ENCODE measurements around the gene TANC1. TPM values are rescaled to one million over a fixed set of nuclear protein-coding genes. Genes with fewer than 3 reads are reported as not detected.

TANC1 gene
- total and polyA plus RNA-seq, 7 experiments from 2014 or later, result 0.13 to 0.39 (median 0.22) TPM; not detected in 1

- no peaks in the 10 kb centered on the region for H3K27me3 ChIP-seq (ENCODE audit: control insufficient read depth in 2 of 2, insufficient read depth in 2 of 2, low read length in 2 of 2)
- H3K4me3 Mint-ChIP-seq, result no peak overlapping the region
- H3K27me3 Mint-ChIP-seq, result peaks cover 0 to 2% (median 0%) of the 10 kb centered on the region in 5 donors
- POLR2A ChIA-PET, result no interaction called here
- intact Hi-C loops (cut with micrococcal nuclease), result no loop called here
- H3K27ac Mint-ChIP-seq, result peak overlapping the region in 1 of 9 donors; percentile 70
- H3K4me1 ChIP-seq (ENCODE audit: control insufficient read depth in 2 of 2, insufficient read depth in 2 of 2, low read length in 2 of 2), result no peaks in the 10 kb centered on the region
- CTCF ChIA-PET, result no interaction called here
- no peak overlapping the region for H3K4me3 ChIP-seq (ENCODE audit: low read length)
- H3K36me3 ChIP-seq (ENCODE audit: control insufficient read depth in 2 of 3, insufficient read depth in 3 of 3, low read length in 3 of 3), result no peaks in the 10 kb centered on the region
- H3K27ac ChIP-seq (ENCODE audit: low read depth, low read length), result no peak overlapping the region
- no peaks in the 10 kb centered on the region for H3K9me3 ChIP-seq (ENCODE audit: control insufficient read depth in 2 of 3, low read length in 3 of 3)
- ATAC-seq (peak; percentile 38), DNase-seq (peak in 1 of 9 donors; percentile 13)
- H3K36me3 Mint-ChIP-seq, result no peaks in the 10 kb centered on the region
- H3K9me3 Mint-ChIP-seq, result no peaks in the 10 kb centered on the region
- peaks cover 0 to 13% (median 7%) of the 10 kb centered on the region in 7 donors for H3K4me1 Mint-ChIP-seq
Observed at GRCh38 chr2:159177957-159178356, 209.5 kb downstream of the TANC1 start.

GRCh38 chr2:159179096-159179495 lies 210.7 kb downstream of the TANC1 start:
- H3K4me3 ChIP-seq (ENCODE audit: low read length), result no peak overlapping the region
- H3K27ac ChIP-seq (ENCODE audit: low read depth, low read length), result no peak overlapping the region
- H3K27me3 ChIP-seq (ENCODE audit: control insufficient read depth in 2 of 2, insufficient read depth in 2 of 2, low read length in 2 of 2), result no peaks in the 10 kb centered on the region
- Mint-ChIP-seq H3K27me3 (peaks cover 0 to 2% (median 0%) of the 10 kb centered on the region in 5 donors), H3K9me3 (no peaks in the 10 kb centered on the region), H3K36me3 (no peaks in the 10 kb centered on the region), H3K27ac (no peak overlapping the region), H3K4me1 (peaks cover 0 to 13% (median 7%) of the 10 kb centered on the region in 7 donors), H3K4me3 (no peak overlapping the region)
- no peaks in the 10 kb centered on the region for H3K4me1 ChIP-seq (ENCODE audit: control insufficient read depth in 2 of 2, insufficient read depth in 2 of 2, low read length in 2 of 2)
- H3K9me3 ChIP-seq (ENCODE audit: control insufficient read depth in 2 of 3, low read length in 3 of 3), result no peaks in the 10 kb centered on the region
- POLR2A ChIA-PET, result no interaction called here
- intact Hi-C loops (cut with micrococcal nuclease), result no loop called here
- ATAC-seq (no peak), DNase-seq (no peak)
- CTCF ChIA-PET, result interaction anchor here (1.8 kb wide), 1 partner anchor 60 kb away, joined by 4 read pairs; no protein-coding TSS in a partner anchor
- no peaks in the 10 kb centered on the region for H3K36me3 ChIP-seq (ENCODE audit: control insufficient read depth in 2 of 3, insufficient read depth in 3 of 3, low read length in 3 of 3)

- POLR2A ChIA-PET, result no interaction called here
- H3K4me1 ChIP-seq (ENCODE audit: control insufficient read depth in 2 of 2, insufficient read depth in 2 of 2, low read length in 2 of 2), result no peaks in the 10 kb centered on the region
- no peak overlapping the region for H3K4me3 ChIP-seq (ENCODE audit: low read length)
- H3K27me3 Mint-ChIP-seq, result peaks cover 0 to 2% (median 0%) of the 10 kb centered on the region in 5 donors
- H3K4me1 Mint-ChIP-seq, result peaks cover 0 to 13% (median 7%) of the 10 kb centered on the region in 7 donors
- peak overlapping the region in 1 of 9 donors; percentile 48 for H3K27ac Mint-ChIP-seq
- H3K36me3 Mint-ChIP-seq, result no peaks in the 10 kb centered on the region
- no peaks in the 10 kb centered on the region for H3K27me3 ChIP-seq (ENCODE audit: control insufficient read depth in 2 of 2, insufficient read depth in 2 of 2, low read length in 2 of 2)
- no peak overlapping the region for H3K4me3 Mint-ChIP-seq
- no peaks in the 10 kb centered on the region for H3K36me3 ChIP-seq (ENCODE audit: control insufficient read depth in 2 of 3, insufficient read depth in 3 of 3, low read length in 3 of 3)
- ATAC-seq (no peak), DNase-seq (no peak)
- H3K9me3 ChIP-seq (ENCODE audit: control insufficient read depth in 2 of 3, low read length in 3 of 3), result no peaks in the 10 kb centered on the region
- no peaks in the 10 kb centered on the region for H3K9me3 Mint-ChIP-seq
- CTCF ChIA-PET, result interaction anchor here (0.8 to 1.8 kb wide), 2 partner anchors 61 to 277 kb away, joined by 4 read pairs; no protein-coding TSS in a partner anchor
- H3K27ac ChIP-seq (ENCODE audit: low read depth, low read length), result no peak overlapping the region
- intact Hi-C loops (cut with micrococcal nuclease), result no loop called here
Observed at GRCh38 chr2:159179696-159180095, 211.3 kb downstream of the TANC1 start.

GRCh38 chr2:159183346-159183745 lies 214.9 kb downstream of the TANC1 start:
- H3K27ac Mint-ChIP-seq, result no peak overlapping the region
- no peaks in the 10 kb centered on the region for H3K4me1 ChIP-seq (ENCODE audit: control insufficient read depth in 2 of 2, insufficient read depth in 2 of 2, low read length in 2 of 2)
- H3K4me1 Mint-ChIP-seq, result peaks cover 0 to 15% (median 4%) of the 10 kb centered on the region in 7 donors
- no peak overlapping the region for H3K4me3 ChIP-seq (ENCODE audit: low read length)
- H3K9me3 Mint-ChIP-seq, result no peaks in the 10 kb centered on the region
- H3K4me3 Mint-ChIP-seq, result no peak overlapping the region
- intact Hi-C loops (cut with micrococcal nuclease), result no loop called here
- DNase-seq (no peak), ATAC-seq (no peak)
- CTCF ChIA-PET, result interaction anchor here (0.6 to 0.7 kb wide), 2 partner anchors 23 to 46 kb away, joined by 3 to 4 read pairs; no protein-coding TSS in a partner anchor
- POLR2A ChIA-PET, result no interaction called here
- H3K27ac ChIP-seq (ENCODE audit: low read depth, low read length), result no peak overlapping the region
- no peaks in the 10 kb centered on the region for H3K36me3 ChIP-seq (ENCODE audit: control insufficient read depth in 2 of 3, insufficient read depth in 3 of 3, low read length in 3 of 3)
- H3K27me3 ChIP-seq (ENCODE audit: control insufficient read depth in 2 of 2, insufficient read depth in 2 of 2, low read length in 2 of 2), result no peaks in the 10 kb centered on the region
- no peaks in the 10 kb centered on the region for H3K9me3 ChIP-seq (ENCODE audit: control insufficient read depth in 2 of 3, low read length in 3 of 3)
- no peaks in the 10 kb centered on the region for H3K36me3 Mint-ChIP-seq
- peaks cover 0 to 2% (median 0%) of the 10 kb centered on the region in 5 donors for H3K27me3 Mint-ChIP-seq

GRCh38 chr2:159185401-159186130 lies 217.1 kb downstream of the TANC1 start:
- no peaks in the 10 kb centered on the region for H3K36me3 ChIP-seq (ENCODE audit: control insufficient read depth in 2 of 3, insufficient read depth in 3 of 3, low read length in 3 of 3)
- POLR2A ChIA-PET, result no interaction called here
- intact Hi-C loops (cut with micrococcal nuclease), result loop anchor here in 1 of 2 donors (1.0 kb wide), 2 partner anchors 67 to 284 kb away; no protein-coding TSS in a partner anchor

GRCh38 chr2:159186462-159186861 lies 218.0 kb downstream of the TANC1 start:
- CTCF ChIA-PET, result interaction anchor here (1.0 to 1.5 kb wide), 3 partner anchors 53 to 286 kb away, joined by 3 to 4 read pairs (median 4); no protein-coding TSS in a partner anchor
- H3K4me1 ChIP-seq (ENCODE audit: control insufficient read depth in 2 of 2, insufficient read depth in 2 of 2, low read length in 2 of 2), result no peaks in the 10 kb centered on the region
- peaks cover 0 to 2% (median 0%) of the 10 kb centered on the region in 5 donors for H3K27me3 Mint-ChIP-seq
- ATAC-seq (no peak), DNase-seq (no peak)
- no peaks in the 10 kb centered on the region for H3K27me3 ChIP-seq (ENCODE audit: control insufficient read depth in 2 of 2, insufficient read depth in 2 of 2, low read length in 2 of 2)
- no peak overlapping the region for H3K27ac ChIP-seq (ENCODE audit: low read depth, low read length)
- no peak overlapping the region for H3K4me3 ChIP-seq (ENCODE audit: low read length)
- H3K36me3 ChIP-seq (ENCODE audit: control insufficient read depth in 2 of 3, insufficient read depth in 3 of 3, low read length in 3 of 3), result no peaks in the 10 kb centered on the region
- H3K36me3 Mint-ChIP-seq, result no peaks in the 10 kb centered on the region
- H3K4me3 Mint-ChIP-seq, result no peak overlapping the region
- H3K9me3 Mint-ChIP-seq, result no peaks in the 10 kb centered on the region
- H3K9me3 ChIP-seq (ENCODE audit: control insufficient read depth in 2 of 3, low read length in 3 of 3), result no peaks in the 10 kb centered on the region
- intact Hi-C loops (cut with micrococcal nuclease), result no loop called here
- peaks cover 0 to 14% (median 4%) of the 10 kb centered on the region in 7 donors for H3K4me1 Mint-ChIP-seq
- POLR2A ChIA-PET, result no interaction called here
- no peak overlapping the region for H3K27ac Mint-ChIP-seq

More at GRCh38 chr2:159185401-159186130, 217.1 kb downstream of the TANC1 start:
- no peak overlapping the region for H3K27ac Mint-ChIP-seq
- CTCF ChIA-PET, result interaction anchor here (0.7 to 1.8 kb wide), 6 partner anchors 52 to 285 kb away, joined by 3 to 7 read pairs (median 4); no protein-coding TSS in a partner anchor
- H3K27me3 ChIP-seq (ENCODE audit: control insufficient read depth in 2 of 2, insufficient read depth in 2 of 2, low read length in 2 of 2), result no peaks in the 10 kb centered on the region
- no peak overlapping the region for H3K4me3 ChIP-seq (ENCODE audit: low read length)
- no peaks in the 10 kb centered on the region for H3K9me3 Mint-ChIP-seq
- no peak overlapping the region for H3K27ac ChIP-seq (ENCODE audit: low read depth, low read length)
- DNase-seq, result peak in 6 of 9 donors; percentile 7 to 52 (median 35)
- no peaks in the 10 kb centered on the region for H3K36me3 Mint-ChIP-seq
- no peaks in the 10 kb centered on the region for H3K9me3 ChIP-seq (ENCODE audit: control insufficient read depth in 2 of 3, low read length in 3 of 3)
- H3K4me1 Mint-ChIP-seq, result peaks cover 0 to 14% (median 4%) of the 10 kb centered on the region in 7 donors
- no peak overlapping the region for H3K4me3 Mint-ChIP-seq
- peak; percentile 65 for ATAC-seq
- H3K27me3 Mint-ChIP-seq, result peaks cover 0 to 2% (median 0%) of the 10 kb centered on the region in 5 donors
- H3K4me1 ChIP-seq (ENCODE audit: control insufficient read depth in 2 of 2, insufficient read depth in 2 of 2, low read length in 2 of 2), result no peaks in the 10 kb centered on the region

Data from naive thymus-derived CD4-positive, alpha-beta T cell (primary cell).